ENCODE results near the gene PNCK. TPM values are rescaled to one million over a fixed set of nuclear protein-coding genes. Genes with fewer than 3 reads are reported as not detected.

PNCK gene
- total RNA-seq, 1 donor from 2014 or later = 1.1 TPM

DNA sequence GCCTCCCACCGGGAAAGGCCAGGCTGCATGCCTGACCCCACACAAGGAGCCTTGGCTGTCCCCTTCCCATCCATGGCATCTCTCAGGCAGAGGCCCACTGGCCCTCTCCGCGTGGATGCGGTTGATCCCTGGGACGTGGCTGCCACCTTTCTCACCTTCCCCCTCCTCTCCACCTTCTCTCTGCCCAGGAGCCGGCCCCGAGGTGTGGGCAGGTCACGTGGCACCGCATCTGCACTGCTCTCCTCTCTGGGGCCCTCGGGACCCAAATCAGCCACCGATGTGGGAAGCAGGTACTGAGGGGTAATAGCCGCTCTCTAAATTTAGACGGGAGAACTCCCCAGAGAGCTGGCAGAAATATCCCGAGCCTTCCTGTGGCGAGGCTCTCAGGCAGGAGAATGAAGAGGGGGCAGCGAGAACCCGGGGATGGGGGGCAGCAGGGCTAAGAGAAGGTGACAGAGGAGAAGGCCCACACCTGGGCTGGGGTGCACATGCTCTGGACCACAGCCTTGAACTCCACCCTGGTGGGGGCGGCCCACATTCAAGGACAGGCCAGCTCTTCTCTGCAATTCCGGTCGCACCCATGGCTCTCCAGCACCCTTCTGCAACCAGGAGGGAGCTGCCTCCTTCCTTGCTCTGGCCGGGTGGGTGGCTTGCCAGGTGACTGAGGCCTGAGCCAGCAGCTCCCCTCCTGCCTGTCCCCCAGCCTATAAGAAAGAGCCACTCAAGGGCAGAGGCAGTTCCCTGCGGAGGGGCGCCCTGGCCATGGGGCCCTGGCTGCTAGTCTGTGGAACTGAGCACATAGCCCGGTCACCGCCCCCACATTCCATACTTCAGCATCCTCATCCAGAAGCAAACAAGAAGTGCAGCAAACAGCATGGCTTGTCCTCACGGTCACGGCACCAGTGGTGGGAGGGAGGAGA is 36.2 kb downstream of the PNCK start:
- Histone ChIP-seq H3K27ac (ENCODE audit: low read depth, low read length) (no peak overlapping the region), H3K79me2 (ENCODE audit: insufficient read depth, low read length) (no peaks in the 10 kb centered on the region), H3K9ac (ENCODE audit: low read length) (no peak overlapping the region), H3K9me3 (ENCODE audit: insufficient read depth, low read depth, low read length) (no peaks in the 10 kb centered on the region), H3K4me1 (ENCODE audit: insufficient read depth, low read length) (peaks cover 3% of the 10 kb centered on the region), H3K27me3 (ENCODE audit: insufficient read depth, low read length) (peaks cover 6% of the 10 kb centered on the region), H3K4me2 (ENCODE audit: low read length) (no peak overlapping the region), H2AFZ (ENCODE audit: low read depth, low read length) (no peak overlapping the region), H4K20me1 (ENCODE audit: insufficient read depth, low read length) (no peaks in the 10 kb centered on the region), H3K36me3 (ENCODE audit: insufficient read depth, low read length) (no peaks in the 10 kb centered on the region), H3K4me3 (ENCODE audit: insufficient read depth, low read depth, low read length) (no peak overlapping the region)
- DNase-seq (ENCODE audit: low read depth) (no peak), FAIRE-seq (no peak)
- no peak for TF ChIP-seq EZH2 (IDR thresholded peaks at IDR 0.05; ENCODE audit: insufficient read depth, low read length)
- TF ChIP-seq, protein P1, sequence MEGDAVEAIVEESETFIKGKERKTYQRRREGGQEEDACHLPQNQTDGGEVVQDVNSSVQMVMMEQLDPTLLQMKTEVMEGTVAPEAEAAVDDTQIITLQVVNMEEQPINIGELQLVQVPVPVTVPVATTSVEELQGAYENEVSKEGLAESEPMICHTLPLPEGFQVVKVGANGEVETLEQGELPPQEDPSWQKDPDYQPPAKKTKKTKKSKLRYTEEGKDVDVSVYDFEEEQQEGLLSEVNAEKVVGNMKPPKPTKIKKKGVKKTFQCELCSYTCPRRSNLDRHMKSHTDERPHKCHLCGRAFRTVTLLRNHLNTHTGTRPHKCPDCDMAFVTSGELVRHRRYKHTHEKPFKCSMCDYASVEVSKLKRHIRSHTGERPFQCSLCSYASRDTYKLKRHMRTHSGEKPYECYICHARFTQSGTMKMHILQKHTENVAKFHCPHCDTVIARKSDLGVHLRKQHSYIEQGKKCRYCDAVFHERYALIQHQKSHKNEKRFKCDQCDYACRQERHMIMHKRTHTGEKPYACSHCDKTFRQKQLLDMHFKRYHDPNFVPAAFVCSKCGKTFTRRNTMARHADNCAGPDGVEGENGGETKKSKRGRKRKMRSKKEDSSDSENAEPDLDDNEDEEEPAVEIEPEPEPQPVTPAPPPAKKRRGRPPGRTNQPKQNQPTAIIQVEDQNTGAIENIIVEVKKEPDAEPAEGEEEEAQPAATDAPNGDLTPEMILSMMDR (IDR thresholded peaks at IDR 0.05; ENCODE audit: insufficient read depth, low read depth, low read length) = no peak
- no peaks in the 10 kb centered on the region for H3K9me3 Mint-ChIP-seq (ENCODE audit: unreplicated experiment)
- H3K27ac Mint-ChIP-seq (ENCODE audit: unreplicated experiment) = no peak overlapping the region
- H3K36me3 Mint-ChIP-seq (ENCODE audit: low read depth, unreplicated experiment) = no peaks in the 10 kb centered on the region
- peaks cover 27% of the 10 kb centered on the region for H3K27me3 Mint-ChIP-seq (ENCODE audit: low read depth, unreplicated experiment)
- no peaks in the 10 kb centered on the region for H3K4me1 Mint-ChIP-seq (ENCODE audit: low read depth, unreplicated experiment)
- no peak overlapping the region for H3K4me3 Mint-ChIP-seq (ENCODE audit: unreplicated experiment)

DNA sequence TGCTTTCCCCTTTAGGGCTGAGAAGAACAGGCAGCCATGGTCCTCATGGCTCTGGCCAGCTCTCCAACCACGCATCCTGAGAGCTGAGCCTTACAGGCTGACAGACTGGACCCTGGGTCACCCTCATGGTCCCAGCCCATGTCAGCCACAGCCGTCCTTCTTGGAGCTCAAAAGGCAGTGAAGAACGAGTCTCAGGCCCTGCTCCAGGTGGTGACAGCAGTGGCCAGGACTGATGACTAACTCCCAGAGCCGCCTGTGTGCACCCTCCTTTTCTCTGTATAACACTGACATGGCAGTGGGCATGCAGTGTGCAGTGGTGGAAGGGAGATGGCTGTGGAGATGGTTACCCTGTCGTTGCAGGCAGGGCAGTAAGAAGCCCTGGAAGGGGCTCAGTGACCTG is 36.9 kb downstream of the PNCK start:
- Histone ChIP-seq H3K27ac (ENCODE audit: low read depth, low read length) (no peak overlapping the region), H3K4me3 (ENCODE audit: insufficient read depth, low read depth, low read length) (no peak overlapping the region), H3K9me3 (ENCODE audit: insufficient read depth, low read depth, low read length) (no peaks in the 10 kb centered on the region), H3K79me2 (ENCODE audit: insufficient read depth, low read length) (no peaks in the 10 kb centered on the region), H3K4me2 (ENCODE audit: low read length) (no peak overlapping the region), H2AFZ (ENCODE audit: low read depth, low read length) (no peak overlapping the region), H3K27me3 (ENCODE audit: insufficient read depth, low read length) (peaks cover 5% of the 10 kb centered on the region), H4K20me1 (ENCODE audit: insufficient read depth, low read length) (no peaks in the 10 kb centered on the region), H3K36me3 (ENCODE audit: insufficient read depth, low read length) (no peaks in the 10 kb centered on the region), H3K9ac (ENCODE audit: low read length) (no peak overlapping the region), H3K4me1 (ENCODE audit: insufficient read depth, low read length) (peaks cover 1% of the 10 kb centered on the region)
- no peaks in the 10 kb centered on the region for H3K4me1 Mint-ChIP-seq (ENCODE audit: low read depth, unreplicated experiment)
- H3K9me3 Mint-ChIP-seq (ENCODE audit: unreplicated experiment) = no peaks in the 10 kb centered on the region
- TF ChIP-seq, protein P1 (IDR thresholded peaks at IDR 0.05; ENCODE audit: insufficient read depth, low read depth, low read length) = no peak
- no peak for TF ChIP-seq EZH2 (IDR thresholded peaks at IDR 0.05; ENCODE audit: insufficient read depth, low read length)
- H3K27me3 Mint-ChIP-seq (ENCODE audit: low read depth, unreplicated experiment) = peaks cover 30% of the 10 kb centered on the region
- no peak overlapping the region for H3K4me3 Mint-ChIP-seq (ENCODE audit: unreplicated experiment)
- DNase-seq (ENCODE audit: low read depth) (no peak), FAIRE-seq (no peak)
- no peaks in the 10 kb centered on the region for H3K36me3 Mint-ChIP-seq (ENCODE audit: low read depth, unreplicated experiment)
- no peak overlapping the region for H3K27ac Mint-ChIP-seq (ENCODE audit: unreplicated experiment)
